ENCODE results near the gene FCRL2.

Gene FCRL2

DNA sequence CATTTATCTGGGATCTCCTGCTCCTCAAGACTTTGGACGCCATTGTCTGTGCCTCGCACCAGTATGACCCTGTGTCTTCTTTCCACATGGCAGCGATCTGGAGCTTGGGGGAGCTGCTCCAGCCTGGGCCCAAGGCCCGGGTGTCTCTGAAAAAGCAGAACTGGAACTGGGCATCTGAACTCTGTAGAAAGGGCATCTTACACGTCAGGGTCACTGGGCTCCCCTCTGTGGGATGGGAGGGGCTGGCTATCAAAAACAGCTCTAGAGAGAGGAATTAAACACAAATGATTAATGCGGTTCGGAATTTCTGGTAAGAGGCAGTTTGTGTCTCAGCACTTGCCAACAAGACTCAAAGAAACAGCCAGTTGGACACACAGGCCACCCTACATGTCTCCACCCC is 26.9 kb upstream of the FCRL2 start:
- DNase-seq (ENCODE audit: low spot score) = no peak
- no peak overlapping the region for H3K4me3 ChIP-seq
- no peak overlapping the region for H3K27ac ChIP-seq
- TF ChIP-seq, protein P1, sequence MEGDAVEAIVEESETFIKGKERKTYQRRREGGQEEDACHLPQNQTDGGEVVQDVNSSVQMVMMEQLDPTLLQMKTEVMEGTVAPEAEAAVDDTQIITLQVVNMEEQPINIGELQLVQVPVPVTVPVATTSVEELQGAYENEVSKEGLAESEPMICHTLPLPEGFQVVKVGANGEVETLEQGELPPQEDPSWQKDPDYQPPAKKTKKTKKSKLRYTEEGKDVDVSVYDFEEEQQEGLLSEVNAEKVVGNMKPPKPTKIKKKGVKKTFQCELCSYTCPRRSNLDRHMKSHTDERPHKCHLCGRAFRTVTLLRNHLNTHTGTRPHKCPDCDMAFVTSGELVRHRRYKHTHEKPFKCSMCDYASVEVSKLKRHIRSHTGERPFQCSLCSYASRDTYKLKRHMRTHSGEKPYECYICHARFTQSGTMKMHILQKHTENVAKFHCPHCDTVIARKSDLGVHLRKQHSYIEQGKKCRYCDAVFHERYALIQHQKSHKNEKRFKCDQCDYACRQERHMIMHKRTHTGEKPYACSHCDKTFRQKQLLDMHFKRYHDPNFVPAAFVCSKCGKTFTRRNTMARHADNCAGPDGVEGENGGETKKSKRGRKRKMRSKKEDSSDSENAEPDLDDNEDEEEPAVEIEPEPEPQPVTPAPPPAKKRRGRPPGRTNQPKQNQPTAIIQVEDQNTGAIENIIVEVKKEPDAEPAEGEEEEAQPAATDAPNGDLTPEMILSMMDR (IDR thresholded peaks at IDR 0.05) = no peak

DNA sequence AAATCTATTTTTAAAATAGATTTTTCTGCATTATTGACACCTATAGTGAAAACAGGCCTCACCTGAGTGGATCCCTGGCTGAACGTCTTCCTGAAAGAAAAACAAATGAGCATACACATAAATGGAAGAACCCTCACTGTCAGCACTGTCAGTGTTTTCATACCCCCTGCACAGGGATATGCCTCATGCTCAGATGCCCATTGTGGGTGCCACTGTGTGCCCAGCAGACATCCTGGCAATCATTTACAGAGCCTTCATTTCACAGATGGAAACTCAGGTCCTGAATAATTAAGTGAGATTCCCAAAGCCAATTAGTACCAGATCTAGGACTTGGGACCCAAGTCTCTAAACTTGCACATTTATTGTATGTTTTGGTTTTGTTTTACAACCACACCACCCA is 23.1 kb upstream of the FCRL2 start:
- H3K27ac ChIP-seq = no peak overlapping the region
- H3K4me3 ChIP-seq = no peak overlapping the region
- no peak for DNase-seq (ENCODE audit: low spot score)
- TF ChIP-seq, protein P1 (IDR thresholded peaks at IDR 0.05) = no peak

DNA sequence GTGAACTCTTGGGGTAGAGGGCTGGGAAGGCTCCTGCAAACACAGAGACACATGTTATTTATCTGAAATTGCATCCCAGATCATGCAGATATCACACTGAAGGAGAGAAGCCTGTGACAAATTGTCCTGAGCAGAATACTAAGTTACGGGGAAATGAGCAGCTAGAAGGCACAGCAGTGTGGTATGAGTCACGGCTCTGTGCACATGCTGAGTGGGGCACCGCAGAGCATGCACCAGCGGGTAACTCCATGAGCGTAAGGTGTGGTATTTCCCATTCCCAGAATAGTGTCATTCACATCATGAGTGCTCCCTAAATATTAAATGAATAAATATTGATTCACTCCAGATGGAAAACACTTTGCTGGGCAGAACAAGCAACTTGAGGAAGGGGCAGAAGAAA is 21.3 kb upstream of the FCRL2 start:
- H3K27ac ChIP-seq = no peak overlapping the region
- no peak for DNase-seq (ENCODE audit: low spot score)
- TF ChIP-seq, protein P1 (IDR thresholded peaks at IDR 0.05) = no peak

DNA sequence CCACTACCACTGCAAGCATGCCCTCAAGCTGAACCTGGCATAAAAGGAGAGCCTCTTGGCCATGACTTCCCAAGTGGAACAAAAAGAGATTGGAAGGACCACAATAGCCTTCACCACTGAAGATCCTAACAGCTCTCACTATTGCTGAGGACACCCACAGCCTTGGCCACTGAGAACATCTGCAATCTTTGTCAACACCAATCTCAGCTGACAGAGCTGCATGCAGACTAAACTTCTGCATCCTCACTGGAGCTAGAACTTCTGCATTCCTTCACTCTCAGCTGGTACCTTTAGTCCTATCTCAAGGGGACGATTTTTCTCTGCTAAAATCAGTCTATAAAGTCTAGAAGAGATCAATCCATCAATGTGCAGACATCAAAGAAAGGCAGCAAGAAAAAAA is 8.3 kb upstream of the FCRL2 start:
- Histone ChIP-seq H3K4me3 (no peak overlapping the region), H3K27ac (no peak overlapping the region)
- TF ChIP-seq, protein P1 (IDR thresholded peaks at IDR 0.05) = no peak
- DNase-seq (ENCODE audit: low spot score) = no peak

More for the DNA sequence above, 21.3 kb upstream of the FCRL2 start:
- H3K4me3 ChIP-seq = no peak overlapping the region

DNA sequence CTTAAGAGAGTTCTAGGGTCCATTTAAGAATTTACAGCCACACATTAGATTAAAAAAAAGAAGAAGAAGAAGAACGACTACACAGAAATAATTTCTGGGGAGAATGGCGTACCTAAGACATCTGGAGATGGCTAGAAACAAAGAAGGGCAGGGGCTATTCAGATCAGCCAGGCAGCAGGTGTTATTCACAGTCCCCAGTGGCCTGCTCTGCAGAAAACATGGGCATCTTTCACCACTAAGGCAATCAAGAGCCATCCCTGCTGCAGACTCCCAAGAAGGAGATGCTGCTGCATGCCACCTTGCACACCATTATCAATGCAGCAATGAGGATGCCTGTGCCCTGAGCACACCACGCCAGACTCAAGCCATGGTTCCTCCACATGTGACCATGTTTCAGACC is 7.9 kb upstream of the FCRL2 start:
- TF ChIP-seq, protein P1 (IDR thresholded peaks at IDR 0.05) = no peak
- H3K4me3 ChIP-seq = no peak overlapping the region
- H3K27ac ChIP-seq = no peak overlapping the region
- DNase-seq (ENCODE audit: low spot score) = no peak

DNA sequence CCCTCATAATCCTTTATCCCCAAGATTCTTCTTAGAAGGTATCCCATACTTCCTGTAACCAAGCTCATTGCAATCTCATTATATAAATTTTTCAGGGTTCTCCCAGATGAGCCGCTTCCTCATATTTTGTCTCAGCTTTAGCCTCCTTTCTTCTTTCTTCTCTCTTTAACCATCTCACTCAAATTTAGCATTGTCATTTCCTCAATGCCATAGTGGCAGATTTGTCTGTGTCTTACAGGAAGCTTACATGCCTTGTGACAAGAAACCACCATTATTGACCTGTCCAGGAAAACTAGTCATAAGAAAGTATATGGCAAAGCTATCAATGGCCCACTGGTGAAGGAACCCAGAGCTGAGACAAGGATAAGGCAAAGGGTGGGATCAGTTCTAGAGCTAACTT is 6.0 kb upstream of the FCRL2 start:
- Histone ChIP-seq H3K27ac (no peak overlapping the region), H3K4me3 (no peak overlapping the region)
- TF ChIP-seq, protein P1 (IDR thresholded peaks at IDR 0.05) = no peak
- no peak for DNase-seq (ENCODE audit: low spot score)

DNA sequence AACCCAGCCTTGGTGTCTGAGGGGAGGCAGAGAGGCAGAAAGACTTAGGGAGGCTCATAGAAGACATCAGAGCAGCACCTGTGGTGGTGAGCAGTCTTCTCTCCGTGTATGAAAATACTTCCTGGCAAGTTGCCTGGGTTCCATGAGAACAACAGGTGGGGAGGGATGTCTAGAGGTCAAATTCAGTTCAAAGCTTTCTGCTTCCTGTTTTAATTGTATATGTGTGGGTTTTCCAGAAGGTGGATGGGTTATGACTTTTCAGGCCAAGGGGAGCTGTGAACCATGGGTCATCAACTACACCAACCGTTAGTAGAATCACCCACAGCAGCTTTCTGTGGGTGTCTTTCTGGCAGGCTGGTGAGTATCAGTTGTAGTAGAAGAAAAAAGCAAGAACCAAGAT is 4.1 kb upstream of the FCRL2 start:
- no peak for DNase-seq (ENCODE audit: low spot score)
- TF ChIP-seq, protein P1 (IDR thresholded peaks at IDR 0.05) = no peak
- H3K27ac ChIP-seq = no peak overlapping the region

More for the DNA sequence above, 4.1 kb upstream of the FCRL2 start:
- no peak overlapping the region for H3K4me3 ChIP-seq
